IPS DF 4.7 (cell line): Measurements from ENCODE around the gene LIPE.

Experiments
- DNase-seq: peaks from one replicate; pipeline ENCODE4 v3.0.0-alpha.2; 2013; ENCODE audit warnings: low spot score; ENCODE audit errors: extremely low read depth

LIPE gene

GRCh38 chr19:42445948-42446347 lies 18.8 kb upstream of the LIPE start:
- DNase-seq, result no peak

- no peak for DNase-seq
These were observed 16.8 kb upstream of the LIPE start for GRCh38 chr19:42443944-42444398.

GRCh38 chr19:42442833-42443232 lies 15.6 kb upstream of the LIPE start, which contains the start of gene CXCL17:
TSS of gene CXCL17 (minus strand) at chr19:42442946. CDS start at chr19:42442832, 114 bp downstream.
- DNase-seq, result no peak

- no peak for DNase-seq
These were observed 13.9 kb upstream of the LIPE start for GRCh38 chr19:42441049-42441445.

GRCh38 chr19:42440357-42441048 lies 13.3 kb upstream of the LIPE start:
- no peak for DNase-seq

- no peak for DNase-seq
These were observed 8.8 kb upstream of the LIPE start for GRCh38 chr19:42436006-42436405.

- no peak for DNase-seq
These were observed 8.1 kb upstream of the LIPE start for GRCh38 chr19:42435316-42435715.

GRCh38 chr19:42433503-42434260 lies 6.5 kb upstream of the LIPE start:
- no peak for DNase-seq

- DNase-seq, result no peak
These were observed 4.3 kb upstream of the LIPE start for GRCh38 chr19:42431486-42431885.

GRCh38 chr19:42428676-42429075 lies 1.5 kb upstream of the LIPE start:
- no peak for DNase-seq

GRCh38 chr19:42426643-42427042 lies 545 bp downstream of the LIPE start:
- no peak for DNase-seq

GRCh38 chr19:42424712-42425131 lies 2.5 kb downstream of the LIPE start:
- no peak for DNase-seq

GRCh38 chr19:42424345-42424707 lies 2.9 kb downstream of the LIPE start:
- DNase-seq, result no peak

- DNase-seq, result no peak
These were observed 3.5 kb downstream of the LIPE start for GRCh38 chr19:42423462-42424344.

GRCh38 chr19:42422901-42423461 lies 4.2 kb downstream of the LIPE start:
- no peak for DNase-seq

- no peak for DNase-seq
These were observed 4.9 kb downstream of the LIPE start for GRCh38 chr19:42422092-42422900.

- no peak for DNase-seq
These were observed 5.6 kb downstream of the LIPE start for GRCh38 chr19:42421591-42422031.

- no peak for DNase-seq
These were observed 6.1 kb downstream of the LIPE start for GRCh38 chr19:42421101-42421500.

GRCh38 chr19:42420055-42420544 lies 7.1 kb downstream of the LIPE start:
- no peak for DNase-seq

GRCh38 chr19:42419309-42419708 lies 7.9 kb downstream of the LIPE start:
- DNase-seq, result no peak
